GM10847 (cell line): ENCODE results near the gene SH3BP5L.
A peak's percentile ranks its signal among the peaks of the same experiment; 100 is the strongest.

Source experiments
- POLR2A ChIP-seq: IDR thresholded peaks from 2 replicates; pipeline ENCODE4 v1.6.1; 2011; ENCODE audit not compliant: insufficient read length; ENCODE audit errors: extremely low read depth

Gene SH3BP5L

DNA sequence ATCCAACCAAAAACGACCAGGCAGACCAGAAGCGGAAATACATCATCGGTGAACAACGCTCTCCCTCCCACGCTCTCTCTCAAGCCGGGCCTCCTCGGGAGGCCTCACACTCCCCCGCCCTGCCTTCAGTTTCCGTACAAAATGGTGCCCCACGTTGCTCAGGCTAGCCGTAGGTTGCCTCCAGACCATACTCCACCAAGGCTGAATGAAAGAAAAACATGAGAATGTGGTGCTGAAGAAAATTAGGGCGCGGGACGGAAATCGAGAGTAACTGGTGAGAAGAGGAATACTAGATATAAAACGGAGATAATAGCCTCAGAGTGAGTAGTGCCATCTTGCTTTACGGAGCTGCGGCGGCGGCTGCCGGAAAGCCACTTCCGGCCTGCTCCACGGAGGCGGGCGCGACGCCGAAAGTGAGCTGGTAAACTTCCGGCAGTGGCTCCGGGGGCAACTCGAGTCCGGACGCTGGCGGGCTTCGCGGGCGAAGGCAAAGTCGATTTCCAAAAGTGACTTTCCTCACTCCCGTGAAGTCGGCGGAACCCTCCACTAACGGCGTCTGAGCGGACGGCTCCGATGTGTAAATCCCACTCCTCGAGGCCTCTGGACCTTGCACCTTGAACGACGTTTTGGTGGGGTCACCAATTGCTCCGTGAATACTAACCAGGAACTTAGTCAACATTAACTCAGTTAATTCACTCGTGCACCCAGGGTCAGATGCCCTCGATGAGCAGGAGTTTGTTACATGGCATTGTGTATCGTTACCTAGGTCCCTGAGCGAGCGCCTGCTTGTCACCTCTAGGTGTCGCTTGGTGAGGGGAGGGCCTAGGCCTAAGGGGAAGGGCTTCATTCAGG is at the start of gene SH3BP5L:
Gene SH3BP5L (minus strand): TSS at position 7 of the 852 bp plus-strand sequence. CDS start 980 bp downstream, outside the sequence.
- peak; percentile 78 for TF ChIP-seq POLR2A

DNA sequence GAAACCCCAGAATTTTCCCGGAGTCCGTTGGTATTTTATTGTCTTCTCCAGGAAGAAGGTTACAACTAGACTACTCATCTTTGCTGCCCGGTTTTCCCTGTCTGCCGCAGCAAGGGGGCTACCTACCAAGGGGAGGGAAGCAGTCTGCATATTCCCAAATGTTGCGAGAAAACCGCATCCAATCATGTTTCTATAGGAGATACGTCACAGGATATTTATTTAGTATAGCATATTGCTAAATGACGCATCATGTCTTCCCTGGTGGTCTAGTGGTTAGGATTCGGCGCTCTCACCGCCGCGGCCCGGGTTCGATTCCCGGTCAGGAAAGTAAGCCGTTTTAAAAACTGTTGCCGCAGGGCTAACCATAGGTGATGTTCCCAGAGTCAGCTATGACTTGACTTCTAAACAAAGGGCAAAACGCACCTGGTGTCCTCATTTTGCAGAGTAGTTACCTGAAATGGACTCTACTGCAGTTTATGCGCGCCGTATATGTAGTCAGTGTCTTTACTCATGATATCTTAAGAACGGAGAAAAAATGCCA is 48.3 kb upstream of the SH3BP5L start:
- no peak for TF ChIP-seq POLR2A

DNA sequence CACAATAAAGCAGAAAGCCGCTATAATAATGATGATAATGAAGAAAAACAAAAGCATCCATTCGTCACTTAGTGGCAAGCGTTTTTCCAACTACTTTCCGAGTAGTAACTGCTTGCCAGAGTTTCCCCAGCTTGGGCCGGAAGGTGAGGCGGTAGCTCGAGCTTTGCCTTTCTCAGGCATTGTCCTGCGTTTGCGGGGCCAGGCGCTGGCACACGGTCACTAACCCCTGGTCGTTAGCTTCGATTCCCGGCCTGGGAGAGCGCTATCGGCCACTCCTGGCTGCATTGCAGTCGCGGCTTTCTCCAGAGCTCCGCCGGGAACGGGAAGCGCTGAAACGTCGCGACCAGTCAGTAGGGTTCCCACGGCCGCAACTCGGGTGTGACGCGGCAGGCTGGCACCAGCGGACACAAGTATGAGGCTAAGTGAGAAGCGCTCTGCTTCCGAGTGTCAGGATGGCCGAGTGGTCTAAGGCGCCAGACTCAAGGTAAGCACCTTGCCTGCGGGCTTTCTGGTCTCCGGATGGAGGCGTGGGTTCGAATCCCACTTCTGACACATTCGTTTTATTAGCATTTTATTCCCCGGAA is 47.8 kb upstream of the SH3BP5L start:
- peak; percentile 35 for TF ChIP-seq POLR2A

DNA sequence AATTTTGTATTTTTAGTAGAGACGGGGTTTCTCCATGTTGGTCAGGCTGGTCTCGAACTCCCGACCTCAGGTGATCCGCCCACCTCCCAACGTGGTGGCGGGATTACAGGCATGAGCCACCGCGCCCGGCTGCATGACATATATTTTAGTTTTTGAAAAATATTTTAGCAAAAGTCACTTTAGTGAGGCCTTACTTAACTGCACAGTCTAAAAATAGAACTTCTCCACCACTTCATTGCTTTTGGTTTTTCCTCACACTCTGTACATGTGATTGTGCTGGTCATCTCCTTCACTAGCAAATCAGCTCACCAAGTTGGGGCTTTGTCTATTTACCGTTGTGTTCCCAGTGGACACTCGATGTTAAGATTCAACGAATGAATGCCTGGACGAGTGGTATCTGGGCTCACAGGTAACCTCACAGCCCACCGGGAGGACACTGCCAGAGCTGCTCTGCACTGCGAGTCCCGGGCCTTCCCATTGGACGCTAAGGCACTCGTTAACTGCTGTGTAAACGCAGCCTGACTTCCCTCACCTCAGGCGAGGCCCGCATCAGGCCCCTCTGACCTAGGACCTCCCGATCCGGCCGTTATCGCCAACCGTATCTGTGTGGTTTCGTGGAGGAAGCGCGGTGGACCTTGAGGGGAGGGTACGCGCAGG is 47.2 kb upstream of the SH3BP5L start:
- peak; percentile 7 for TF ChIP-seq POLR2A

DNA sequence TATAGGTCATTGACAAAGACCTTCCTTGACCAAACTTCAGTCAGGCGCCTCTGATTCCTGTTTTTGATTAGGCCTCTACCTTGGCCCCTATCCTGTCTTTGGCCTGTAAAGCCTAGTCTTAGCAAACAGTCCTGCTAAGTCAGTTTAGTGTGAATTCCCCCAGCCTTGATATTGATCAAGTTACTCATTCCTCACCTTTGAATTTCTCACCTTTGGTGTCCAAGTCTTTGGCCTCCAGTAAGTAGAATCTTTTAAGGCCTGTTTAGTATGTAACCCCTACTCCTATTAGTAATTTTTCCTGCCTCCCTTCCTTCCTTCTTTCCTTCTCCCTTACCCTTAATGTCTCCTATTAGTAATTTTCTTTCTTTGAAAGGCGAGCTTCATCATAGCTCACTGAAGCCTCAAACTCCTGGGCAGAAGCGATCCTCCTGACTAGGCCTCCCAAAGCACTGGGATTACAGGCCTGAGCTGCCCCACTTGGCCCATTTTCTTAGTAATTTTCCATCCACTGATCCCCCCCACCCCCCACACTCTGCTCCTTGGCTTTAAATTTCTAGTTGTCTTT is 46.2 kb upstream of the SH3BP5L start:
- no peak for TF ChIP-seq POLR2A

DNA sequence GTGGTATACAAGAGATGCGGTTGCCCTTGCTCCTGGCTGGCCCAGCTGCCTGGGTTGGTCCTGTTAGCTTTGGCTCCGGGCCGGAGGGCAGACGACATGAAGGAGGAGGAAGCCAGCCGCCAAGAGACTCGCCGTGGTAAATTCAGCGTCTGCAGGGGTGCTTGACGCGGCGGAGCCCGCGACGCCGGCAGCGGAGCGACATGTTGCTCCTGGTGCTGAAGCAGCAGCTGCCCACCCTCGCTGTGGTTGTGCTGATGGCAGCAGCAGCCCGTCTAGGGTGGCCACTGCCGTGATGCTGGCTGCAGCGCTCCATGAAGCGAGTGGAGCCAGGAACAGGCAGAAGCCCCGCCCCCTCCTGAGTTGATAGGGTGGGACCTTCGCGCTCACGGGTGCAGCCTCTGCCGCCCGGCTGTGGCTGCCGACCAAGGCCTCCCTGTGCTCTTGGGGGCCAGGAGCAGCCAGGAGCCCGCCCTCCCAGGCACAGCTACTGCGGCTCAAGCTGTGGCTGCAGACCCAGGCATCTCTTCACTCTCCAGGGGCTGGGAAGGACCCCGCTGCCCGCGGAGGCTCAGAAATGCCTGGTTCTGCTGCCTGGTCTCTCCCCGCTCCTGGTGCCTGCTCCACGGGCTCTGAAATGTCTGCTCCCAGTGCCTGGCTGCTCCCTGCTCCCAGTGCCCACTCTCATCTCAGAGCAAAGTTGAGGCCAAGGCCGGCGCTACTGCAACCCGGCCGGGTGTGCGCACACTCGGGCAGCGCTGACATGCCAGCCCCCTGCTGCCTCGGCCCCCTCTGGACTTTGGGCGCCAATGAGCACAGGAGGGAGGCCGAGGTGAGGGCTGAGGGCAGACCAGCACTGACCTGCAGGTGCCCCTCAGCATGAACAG is 37.5 kb upstream of the SH3BP5L start:
- TF ChIP-seq POLR2A = peak; percentile 79

DNA sequence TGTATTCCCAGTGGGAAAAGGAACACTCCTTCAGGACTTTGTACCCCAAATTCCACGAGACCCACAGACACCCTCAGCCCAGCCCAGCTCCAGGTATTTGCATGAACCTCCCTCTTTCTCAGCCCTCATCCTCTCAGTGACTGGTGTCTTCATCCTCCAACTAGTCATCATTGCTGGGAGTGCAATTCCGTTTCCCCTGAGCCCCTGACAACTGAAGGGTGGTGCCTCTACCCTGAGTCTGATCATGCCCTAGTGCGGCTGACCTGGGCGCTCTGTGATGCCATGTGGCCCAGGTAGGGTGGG is 36.9 kb upstream of the SH3BP5L start:
- no peak for TF ChIP-seq POLR2A

DNA sequence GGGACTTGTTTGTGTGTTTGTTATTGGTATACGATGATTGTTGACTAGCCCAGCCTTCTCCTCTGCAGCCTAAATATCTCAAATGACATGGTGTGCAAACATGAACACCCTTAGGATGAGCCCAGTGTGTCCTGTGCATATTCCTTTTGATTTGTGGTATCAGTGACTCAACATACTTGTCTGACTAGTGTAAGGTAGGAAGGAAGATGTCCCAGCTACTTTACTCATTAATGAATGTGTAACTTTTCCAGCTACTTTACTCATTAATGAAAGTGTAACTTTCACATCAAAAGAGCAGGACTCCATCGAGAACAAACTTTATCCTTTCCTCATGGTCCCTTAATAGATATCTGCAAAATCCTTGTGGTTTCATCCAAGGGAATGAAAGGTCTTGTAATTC is 35.9 kb upstream of the SH3BP5L start:
- no peak for TF ChIP-seq POLR2A

DNA sequence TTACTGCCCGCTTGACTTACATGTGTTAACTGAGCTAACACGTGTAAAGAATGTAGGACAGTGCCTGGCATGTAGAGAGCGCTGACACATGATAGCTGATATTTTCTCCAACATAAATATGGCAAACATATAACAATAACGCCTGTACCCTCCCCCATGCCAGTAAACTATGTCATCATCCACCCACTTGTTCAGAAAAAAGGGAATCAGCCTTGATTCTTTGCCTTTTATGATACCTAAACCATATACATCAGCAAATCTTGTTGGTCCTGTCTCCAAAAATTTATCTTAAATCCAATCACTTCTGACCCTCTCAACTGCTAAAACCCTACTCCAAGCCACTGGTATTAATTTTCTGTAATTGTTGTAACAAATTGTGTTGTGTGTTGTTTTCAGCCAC is 34.3 kb upstream of the SH3BP5L start:
- TF ChIP-seq POLR2A = no peak

DNA sequence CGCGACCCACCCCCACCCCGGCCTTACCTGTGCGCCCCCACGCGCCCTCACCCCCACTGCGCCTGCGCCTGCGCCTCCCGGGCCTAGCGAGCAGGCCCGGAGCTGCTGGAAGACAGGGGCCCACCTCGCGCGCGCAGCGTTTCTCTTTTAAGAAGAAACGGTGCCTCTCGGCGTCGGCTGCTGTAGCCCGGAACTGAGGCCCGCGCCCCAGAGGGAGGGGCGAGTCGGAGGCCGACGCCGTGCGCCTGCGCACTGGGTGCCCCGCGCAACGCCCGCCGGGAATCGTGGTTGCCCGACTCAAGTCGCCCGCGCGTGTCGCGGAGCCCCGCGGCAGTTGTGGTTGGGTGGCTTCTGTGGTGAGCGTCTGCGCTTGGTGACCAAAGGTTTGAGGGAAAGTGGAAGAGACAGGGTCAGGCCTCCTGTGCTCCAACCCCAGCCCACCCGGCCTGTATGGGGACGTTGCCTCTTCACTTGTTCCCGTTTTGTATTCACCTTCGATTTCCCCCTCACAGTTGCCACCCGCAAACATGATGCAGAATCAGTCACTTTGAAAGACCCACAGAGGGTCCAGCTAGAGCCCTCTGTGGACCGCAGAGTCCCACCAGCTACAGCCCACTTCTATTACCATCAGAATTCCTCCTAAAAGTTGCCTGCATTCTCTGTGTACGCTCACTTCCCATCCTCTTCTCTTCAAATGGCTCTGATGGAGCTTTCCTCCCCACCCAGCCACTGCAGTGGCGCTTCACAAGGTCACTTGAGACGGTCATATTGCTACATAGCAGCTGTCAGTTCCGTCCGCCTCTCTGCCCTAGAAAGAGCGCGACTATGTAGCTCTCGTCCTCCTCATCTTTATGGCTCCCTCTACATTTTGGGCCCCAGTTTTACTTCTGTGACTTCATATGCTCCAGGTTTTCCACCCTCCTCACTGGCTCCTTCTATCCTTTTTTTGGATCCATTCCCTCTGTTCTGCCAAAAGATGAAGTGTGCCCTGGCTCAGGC is 33.5 kb upstream of the SH3BP5L start, which contains the start of gene ZNF692:
Gene ZNF692 (minus strand): TSS at position 195 of the 999 bp plus-strand sequence. CDS start 776 bp downstream, outside the sequence.
- peak; percentile 94 for TF ChIP-seq POLR2A

DNA sequence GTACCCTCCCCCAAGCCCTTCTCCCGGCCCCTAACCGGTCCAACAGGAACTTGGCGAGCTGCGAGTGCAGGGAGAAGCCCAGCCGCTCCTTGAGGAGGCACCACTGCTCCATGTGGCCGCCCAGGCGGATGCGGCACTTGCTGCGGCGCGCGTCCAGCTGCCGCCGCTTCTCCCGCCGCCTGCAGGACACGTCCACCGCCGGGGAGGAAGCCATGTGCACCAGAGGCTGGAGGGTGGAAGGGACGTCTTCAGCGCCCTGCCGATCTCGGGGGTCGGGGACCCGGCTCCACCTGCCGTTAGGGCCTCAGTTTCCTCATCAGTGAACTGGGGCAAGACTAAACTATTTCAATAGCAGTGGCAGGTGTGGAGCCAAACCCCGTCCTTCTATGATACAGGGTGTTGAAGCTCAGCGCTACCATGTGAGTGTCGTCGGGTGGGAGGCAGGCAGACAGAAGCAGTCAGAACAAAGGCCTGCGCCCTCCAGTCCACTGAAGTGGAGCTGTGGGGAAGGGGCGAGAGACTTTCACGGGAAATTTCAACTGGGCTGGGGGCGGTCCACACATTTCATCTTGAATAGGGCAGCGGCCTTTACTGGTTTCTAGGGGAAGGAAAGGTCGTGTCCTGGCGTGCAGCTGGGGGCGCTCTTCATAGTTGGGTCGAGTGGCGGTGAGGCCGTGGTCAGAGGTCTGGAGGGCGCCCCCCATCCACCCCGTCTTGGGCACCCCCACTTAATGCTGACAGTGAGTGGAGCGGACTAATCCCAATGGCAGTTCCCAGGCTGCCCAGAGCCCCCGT is 32.6 kb upstream of the SH3BP5L start:
- peak; percentile 29 for TF ChIP-seq POLR2A

DNA sequence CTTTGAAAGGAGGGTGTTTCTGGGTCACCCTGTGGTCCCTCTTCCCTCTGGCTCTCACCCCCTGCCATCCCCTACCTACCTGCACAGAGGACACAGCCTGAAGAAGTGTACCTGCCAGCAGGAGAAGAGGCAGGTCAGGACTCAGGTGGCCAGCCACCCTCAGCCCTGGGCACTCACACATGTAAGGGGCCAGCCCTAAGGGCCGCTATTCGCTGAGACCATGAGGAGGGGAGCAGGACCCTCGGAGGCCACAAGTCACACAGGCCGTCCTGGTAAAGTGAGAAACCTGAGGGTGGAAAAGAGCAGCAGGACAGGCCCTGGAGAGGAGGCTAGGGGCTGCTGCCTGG is 32.0 kb upstream of the SH3BP5L start:
- TF ChIP-seq POLR2A = no peak

DNA sequence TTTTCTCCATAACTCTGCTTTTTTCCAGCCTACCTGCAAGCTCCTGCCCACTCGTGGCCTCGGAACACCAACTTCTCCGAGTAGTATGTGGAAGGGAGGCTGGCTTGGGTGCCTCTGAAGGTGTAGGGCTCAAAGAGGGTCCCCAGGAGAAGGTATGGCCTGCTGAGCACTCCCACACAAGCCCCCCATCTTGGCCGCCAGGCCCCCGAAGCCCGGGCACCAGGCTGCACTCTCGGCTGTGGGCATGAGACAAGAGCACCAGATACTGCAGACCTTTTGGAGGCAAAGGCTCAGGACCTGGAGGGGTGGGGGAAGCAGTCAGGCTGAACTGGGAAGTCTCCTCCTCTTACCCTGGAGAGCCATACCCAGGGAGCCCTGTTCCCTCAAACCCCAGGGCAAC is 31.5 kb upstream of the SH3BP5L start:
- TF ChIP-seq POLR2A = no peak
